ENCODE results near the gene DSCAML1.

Gene DSCAML1

GRCh38 chr11:117583063-117583801 is 213.8 kb downstream of the DSCAML1 start:
- no peak for DNase-seq (ENCODE audit: low spot score)

GRCh38 chr11:117582433-117582832 is 214.6 kb downstream of the DSCAML1 start:
- no peak for DNase-seq (ENCODE audit: low spot score)

GRCh38 chr11:117580866-117581265 is 216.2 kb downstream of the DSCAML1 start:
- no peak for DNase-seq (ENCODE audit: low spot score)

DNA sequence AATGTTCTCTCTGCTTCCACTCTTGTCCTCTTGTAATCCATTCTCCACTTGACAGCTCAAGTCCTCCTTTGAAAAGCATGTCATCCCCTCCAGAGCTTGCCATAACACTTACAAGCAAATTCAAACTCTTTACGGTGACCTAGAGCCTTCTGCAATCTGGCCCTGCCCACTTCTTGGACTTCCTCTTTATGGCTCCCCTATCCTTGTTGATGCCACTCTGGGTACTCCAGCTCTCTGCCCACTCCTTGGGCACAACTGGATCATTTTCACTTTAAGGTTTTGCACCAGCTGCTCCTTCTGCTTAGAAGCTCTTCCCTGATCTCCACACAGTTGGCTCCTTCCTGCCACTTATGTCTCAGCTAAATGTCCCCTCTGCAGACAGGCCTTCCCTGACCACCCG is 217.9 kb downstream of the DSCAML1 start:
- DNase-seq (ENCODE audit: low spot score) = no peak

GRCh38 chr11:117575856-117576255 is 221.2 kb downstream of the DSCAML1 start:
- DNase-seq (ENCODE audit: low spot score) = no peak

DNA sequence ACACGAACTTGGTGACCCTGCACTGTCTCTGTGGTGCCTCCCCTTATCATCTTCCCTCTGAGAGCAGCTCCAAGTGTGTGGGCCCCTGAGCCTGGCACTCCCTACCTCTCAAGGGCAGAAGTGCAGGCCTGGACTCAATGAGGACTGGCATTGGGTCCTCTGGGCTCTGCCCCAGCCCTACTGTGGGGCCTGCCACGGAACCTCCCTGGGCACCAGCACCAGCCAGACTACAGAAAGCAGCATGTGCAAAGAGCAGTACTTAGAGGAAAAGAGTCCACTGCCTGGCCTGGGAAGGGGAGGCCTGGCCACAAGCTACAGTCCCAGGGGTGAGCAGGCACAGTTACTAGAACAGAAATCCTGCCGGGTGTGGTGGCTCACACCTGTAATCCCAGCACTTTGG is 222.5 kb downstream of the DSCAML1 start:
- DNase-seq (ENCODE audit: low spot score) = no peak

DNA sequence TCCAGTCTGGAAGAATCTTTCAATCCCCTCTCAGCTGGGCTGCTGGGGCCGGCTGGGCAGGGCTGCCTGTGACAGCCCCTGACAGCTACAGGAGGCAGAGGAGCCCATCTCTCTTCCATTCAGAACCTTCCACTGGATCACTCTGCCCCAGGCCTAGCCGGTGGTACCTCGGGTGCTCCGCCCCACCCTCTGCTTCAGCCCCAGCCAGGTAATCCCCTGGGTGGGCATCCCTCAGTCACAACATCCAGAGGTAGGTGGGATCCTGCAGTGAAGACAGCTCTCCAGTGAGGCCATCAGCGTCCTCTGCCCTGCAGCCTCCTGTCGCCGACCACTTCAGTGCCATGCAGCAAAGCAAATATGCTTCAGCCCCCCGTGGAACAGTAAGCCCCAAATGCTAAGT is 223.7 kb downstream of the DSCAML1 start:
- DNase-seq (ENCODE audit: low spot score) = no peak

- no peak for DNase-seq (ENCODE audit: low spot score)
Measured at GRCh38 chr11:117572671-117573070, 224.3 kb downstream of the DSCAML1 start.

DNA sequence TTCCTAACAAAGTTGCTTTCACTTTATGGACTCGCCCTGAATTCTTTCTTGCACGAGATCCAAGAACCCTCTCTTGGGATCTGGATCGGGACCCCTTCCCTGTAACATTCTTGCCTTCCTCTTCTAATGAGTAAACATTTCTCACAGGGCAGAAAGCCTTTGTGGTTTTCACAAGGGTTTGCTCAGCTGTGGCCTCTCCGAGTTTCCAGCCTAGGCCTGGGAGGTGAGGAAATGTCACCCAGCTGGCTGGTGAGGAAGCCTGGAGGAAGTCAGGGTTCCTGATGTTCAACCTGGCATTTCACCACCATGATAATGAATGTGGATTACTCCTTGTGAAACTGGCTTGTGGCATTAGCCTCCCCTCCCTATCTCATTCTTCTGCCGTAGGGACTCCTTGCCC is 224.9 kb downstream of the DSCAML1 start:
- DNase-seq (ENCODE audit: low spot score) = no peak

DNA sequence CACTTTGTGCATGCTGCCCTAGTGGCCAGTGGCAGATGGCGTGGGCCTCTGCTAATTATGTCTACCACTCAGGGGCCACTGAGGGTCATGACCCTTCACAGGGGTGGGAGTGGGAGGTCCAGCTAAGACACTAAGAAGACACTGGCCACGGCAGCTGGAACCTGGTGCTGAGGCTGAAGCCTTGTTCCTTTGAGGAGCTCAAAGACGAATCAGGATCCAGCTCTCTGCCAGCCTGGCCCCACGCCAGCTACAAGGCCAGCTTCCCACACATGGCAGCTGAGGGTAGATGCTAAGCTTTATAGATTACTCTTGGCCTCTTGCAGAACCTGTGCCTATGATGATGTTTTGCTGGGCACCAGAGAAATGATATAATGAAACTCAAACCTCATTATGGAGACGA is 226.3 kb downstream of the DSCAML1 start:
- no peak for DNase-seq (ENCODE audit: low spot score)

DNA sequence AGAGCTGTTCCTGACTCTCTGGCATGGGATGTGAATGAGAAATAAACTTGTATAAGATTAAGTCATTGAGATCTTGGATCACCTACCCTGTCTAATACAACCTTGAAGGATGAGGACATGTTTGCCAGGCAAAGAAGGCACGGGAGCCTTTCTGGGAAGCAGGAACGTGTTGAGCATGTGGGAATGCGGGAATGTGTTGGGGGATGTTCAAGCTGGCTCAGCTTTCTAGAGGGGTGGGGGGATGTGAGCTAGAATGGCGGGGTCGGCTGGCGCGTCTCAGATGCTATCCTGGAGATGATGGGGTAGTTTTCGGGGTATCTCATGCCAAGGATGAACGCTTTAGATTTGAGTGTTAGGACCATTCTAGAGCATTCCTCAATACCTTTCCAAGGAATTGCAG is 227.1 kb downstream of the DSCAML1 start:
- DNase-seq (ENCODE audit: low spot score) = no peak

- no peak for DNase-seq (ENCODE audit: low spot score)
Measured at GRCh38 chr11:117565709-117566108, 231.3 kb downstream of the DSCAML1 start.

- no peak for DNase-seq (ENCODE audit: low spot score)
Measured at GRCh38 chr11:117564321-117564720, 232.7 kb downstream of the DSCAML1 start.

- DNase-seq (ENCODE audit: low spot score) = no peak
Measured at GRCh38 chr11:117563556-117563955, 233.5 kb downstream of the DSCAML1 start.

- no peak for DNase-seq (ENCODE audit: low spot score)
Measured at GRCh38 chr11:117562136-117562535, 234.9 kb downstream of the DSCAML1 start.

- no peak for DNase-seq (ENCODE audit: low spot score)
Measured at GRCh38 chr11:117560780-117561530, 236.1 kb downstream of the DSCAML1 start.

DNA sequence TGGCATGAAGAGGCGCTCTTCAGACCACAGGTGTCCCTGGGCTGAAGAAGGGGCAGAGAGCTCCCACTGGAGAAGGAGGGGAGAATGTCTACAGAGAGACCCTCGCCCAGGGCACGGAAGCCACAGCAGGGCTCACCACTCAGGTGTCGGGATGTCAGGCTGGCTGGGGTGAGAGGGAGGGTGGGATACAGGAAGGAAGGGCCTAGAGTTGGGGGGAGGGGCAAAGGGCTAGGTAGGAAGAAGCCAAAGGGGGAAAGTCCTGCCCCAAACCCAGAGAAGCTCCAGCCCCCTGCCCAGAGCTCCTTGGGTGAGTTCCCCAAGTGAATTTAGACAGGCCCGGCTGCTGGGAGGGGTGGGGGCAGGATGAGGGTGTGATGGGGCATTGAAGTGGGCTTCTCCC is 237.3 kb downstream of the DSCAML1 start:
- no peak for DNase-seq (ENCODE audit: low spot score)

DNA sequence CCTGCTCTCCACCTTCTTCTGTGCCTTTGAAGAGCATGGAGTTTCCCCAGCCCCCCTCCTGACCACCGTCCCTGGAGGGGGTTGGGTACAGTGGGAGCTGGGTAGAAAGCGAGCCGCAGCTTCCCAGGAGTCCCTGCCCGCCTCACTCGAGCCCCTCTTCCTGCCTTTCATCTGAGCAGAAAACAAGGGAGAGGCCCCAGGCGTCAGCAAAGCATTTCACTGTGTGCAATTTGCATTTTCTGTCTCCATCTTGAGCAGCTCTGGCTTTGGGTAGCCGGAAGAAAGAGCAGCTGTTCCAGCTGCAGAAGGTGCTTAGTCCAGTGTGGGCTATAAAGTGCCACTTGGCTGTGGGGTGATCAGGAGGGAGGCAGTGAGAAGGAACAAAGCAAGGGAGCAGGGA is 239.7 kb downstream of the DSCAML1 start:
- no peak for DNase-seq (ENCODE audit: low spot score)

DNA sequence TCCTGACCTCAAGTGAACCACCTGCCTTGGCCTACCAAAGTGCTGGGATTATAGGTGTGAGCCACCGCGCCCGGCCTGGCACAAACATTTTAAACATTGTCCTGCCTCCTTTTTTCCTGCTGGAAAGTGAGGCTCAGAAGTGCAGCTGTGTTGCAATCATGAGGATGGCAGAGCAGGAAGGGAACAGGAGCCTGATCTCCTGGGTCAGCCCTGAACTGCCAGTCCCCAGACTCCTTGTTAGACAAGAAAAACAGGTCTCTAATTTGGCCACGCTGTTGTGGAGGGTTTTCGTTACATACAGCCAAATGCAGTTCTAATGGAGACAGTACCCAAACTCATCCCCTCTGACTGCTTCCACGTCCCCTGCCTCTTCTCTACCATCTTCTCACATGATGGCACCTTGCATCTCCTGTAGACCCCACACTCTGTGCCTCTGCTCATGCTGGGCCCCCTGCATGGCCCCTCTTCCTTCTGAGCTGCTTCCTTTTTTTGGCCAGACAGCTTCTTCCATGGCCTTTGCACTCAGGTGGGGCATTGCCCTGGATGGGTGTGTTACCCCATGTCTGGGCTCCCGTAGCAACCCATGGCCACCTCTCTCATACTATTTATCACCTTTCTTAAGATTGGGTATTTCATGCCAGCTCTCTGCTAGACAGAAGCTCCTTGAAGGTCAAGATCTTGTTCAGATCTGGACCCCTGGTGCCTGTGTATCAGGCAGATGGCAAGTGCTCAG is 242.2 kb downstream of the DSCAML1 start:
- DNase-seq (ENCODE audit: low spot score) = no peak

DNA sequence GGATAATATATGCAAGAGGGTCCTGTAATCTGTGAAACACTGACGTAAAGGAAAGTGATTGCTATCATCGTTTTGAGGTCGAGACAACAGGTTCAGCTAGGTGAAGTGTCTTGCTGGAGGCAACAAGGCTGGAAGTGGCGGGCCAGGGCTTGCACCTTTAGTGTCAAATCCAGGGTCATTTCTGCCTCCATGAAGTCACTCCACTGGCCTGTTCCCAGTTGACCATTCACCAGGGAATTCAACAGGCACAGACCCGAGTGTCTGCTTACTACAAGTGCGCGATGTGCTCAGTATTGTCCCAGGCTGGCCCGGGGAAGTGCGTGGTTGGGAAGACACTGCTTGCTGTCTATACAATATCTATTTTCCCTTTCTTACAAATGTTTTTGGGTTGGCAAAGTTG is 244.4 kb downstream of the DSCAML1 start:
- no peak for DNase-seq (ENCODE audit: low spot score)

DNA sequence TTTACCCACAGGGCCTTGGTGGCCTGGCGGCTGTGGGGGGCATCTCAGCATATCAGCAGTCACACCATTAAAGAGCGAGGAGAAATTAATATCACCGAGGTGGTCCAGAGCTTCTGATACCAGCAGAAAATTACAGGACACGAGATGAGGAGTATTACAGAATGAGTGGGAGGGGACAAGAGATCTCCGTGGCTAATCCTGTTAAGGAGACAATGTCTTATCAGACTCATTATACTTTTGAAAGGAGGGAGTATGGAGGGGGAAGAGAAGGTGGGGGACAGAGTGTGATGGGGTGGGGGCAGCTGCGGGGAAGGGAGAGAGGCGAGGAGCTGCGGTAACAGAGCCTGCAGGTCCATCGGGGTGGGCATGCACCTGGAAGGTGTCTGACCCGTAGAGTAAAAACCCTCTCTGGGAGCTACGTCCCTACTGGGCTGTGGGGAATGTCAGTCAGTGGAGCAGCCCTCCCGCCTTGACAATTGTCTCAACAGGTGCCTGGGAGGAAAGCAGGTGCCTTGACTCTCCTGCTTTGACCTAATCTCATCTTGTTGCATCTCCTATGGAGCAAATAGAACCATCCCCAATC is 245.2 kb downstream of the DSCAML1 start:
- no peak for DNase-seq (ENCODE audit: low spot score)

GRCh38 chr11:117550466-117550865 is 246.6 kb downstream of the DSCAML1 start:
- DNase-seq (ENCODE audit: low spot score) = no peak

DNA sequence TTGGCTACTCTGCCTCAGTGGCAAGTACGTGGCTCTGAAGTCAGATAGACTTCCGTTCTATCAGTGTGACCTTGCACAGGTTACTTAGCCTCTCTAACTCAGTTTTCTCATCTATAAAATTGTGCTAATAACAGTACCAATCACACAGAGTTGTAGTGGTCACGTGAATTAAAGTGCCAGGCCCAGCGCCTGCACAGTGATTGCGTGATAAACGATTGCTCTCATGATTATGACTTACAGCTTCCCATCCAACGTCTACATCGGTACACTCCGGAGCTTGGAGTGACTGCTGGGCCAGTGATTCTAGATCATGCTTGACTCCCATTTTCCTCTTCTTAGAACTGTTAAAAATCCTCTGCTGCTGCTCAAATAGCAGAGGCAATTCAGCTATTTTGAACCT is 247.6 kb downstream of the DSCAML1 start:
- no peak for DNase-seq (ENCODE audit: low spot score)

Measured in RKO (cell line).